Measurements from ENCODE around the gene TMX4. TPM values are rescaled to one million over a fixed set of nuclear protein-coding genes. Genes with fewer than 3 reads are reported as not detected.
A peak's percentile ranks its signal among the peaks of the same experiment; 100 is the strongest.

TMX4 gene, protein sequence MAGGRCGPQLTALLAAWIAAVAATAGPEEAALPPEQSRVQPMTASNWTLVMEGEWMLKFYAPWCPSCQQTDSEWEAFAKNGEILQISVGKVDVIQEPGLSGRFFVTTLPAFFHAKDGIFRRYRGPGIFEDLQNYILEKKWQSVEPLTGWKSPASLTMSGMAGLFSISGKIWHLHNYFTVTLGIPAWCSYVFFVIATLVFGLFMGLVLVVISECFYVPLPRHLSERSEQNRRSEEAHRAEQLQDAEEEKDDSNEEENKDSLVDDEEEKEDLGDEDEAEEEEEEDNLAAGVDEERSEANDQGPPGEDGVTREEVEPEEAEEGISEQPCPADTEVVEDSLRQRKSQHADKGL
- total RNA-seq = 10 to 100 TPM; 41.4 to 44.8 TPM

DNA sequence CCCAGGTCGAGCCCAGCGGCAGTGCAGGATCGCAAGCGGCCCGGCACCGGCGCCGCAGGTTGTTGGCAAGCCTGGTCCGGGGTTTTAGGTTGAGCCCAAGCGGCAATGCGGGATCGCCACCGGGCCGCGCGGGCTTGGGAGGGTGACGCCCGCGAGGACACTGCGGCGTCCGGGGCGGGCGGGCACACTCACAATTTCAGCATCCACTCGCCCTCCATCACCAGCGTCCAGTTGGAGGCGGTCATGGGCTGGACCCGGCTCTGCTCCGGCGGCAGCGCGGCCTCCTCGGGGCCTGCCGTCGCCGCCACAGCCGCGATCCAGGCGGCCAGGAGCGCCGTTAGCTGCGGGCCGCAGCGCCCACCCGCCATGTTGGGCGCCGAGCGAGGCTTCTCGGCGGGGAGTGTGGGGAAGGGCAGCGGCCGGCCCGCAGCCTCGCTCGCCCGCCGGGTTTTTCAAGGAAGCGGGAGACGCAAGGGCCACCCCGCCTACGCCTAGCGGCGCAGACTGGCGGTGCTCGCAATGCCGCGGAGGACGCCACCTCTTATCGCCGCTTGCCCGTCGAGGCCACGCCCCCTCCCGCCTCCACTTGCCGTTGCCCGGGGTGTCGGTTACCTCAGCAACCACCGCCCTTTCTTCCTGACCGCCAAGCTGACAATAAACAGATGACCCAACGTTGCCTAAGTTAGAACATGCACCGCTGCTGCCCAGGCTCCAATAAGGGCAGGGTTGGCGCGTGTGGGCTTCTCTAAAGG, at the start of gene TMX4:
Gene TMX4 (minus strand): TSS at position 516 of the 752 bp plus-strand sequence. CDS start 148 bp downstream, at position 368.
- ChIA-PET POLR2A (interaction anchor here (0.6 kb wide), 1 partner anchor 341 kb away, joined by 3 read pairs; no protein-coding TSS in a partner anchor), CTCF (no interaction called here)
- H3K9me3 Mint-ChIP-seq = no peaks in the 10 kb centered on the region
- DNase-seq = peak; percentile 89
- peak within 1 kb of the TSS; percentile 89 for H3K27ac Mint-ChIP-seq
- peaks cover 2% of the 10 kb centered on the region for H3K27me3 Mint-ChIP-seq
- H3K36me3 Mint-ChIP-seq (ENCODE audit: low read depth) = peaks cover 4% of the 10 kb centered on the region
- peaks cover 19% of the 10 kb centered on the region for H3K4me1 Mint-ChIP-seq
- peak within 1 kb of the TSS; percentile 87 for H3K4me3 Mint-ChIP-seq

- ChIA-PET POLR2A (no interaction called here), CTCF (no interaction called here)
- no peak overlapping the region for H3K4me3 Mint-ChIP-seq
- no peaks in the 10 kb centered on the region for H3K9me3 Mint-ChIP-seq
- no peak for DNase-seq
- H3K4me1 Mint-ChIP-seq = no peaks in the 10 kb centered on the region
- no peaks in the 10 kb centered on the region for H3K36me3 Mint-ChIP-seq (ENCODE audit: low read depth)
- H3K27me3 Mint-ChIP-seq = peaks cover 4% of the 10 kb centered on the region
- no peak overlapping the region for H3K27ac Mint-ChIP-seq
These were observed 47.5 kb upstream of the TMX4 start for GRCh38 chr20:8067082-8067481.

GRCh38 chr20:8066662-8067061, 47.1 kb upstream of the TMX4 start:
- H3K4me1 Mint-ChIP-seq = no peaks in the 10 kb centered on the region
- H3K27ac Mint-ChIP-seq = no peak overlapping the region
- ChIA-PET POLR2A (no interaction called here), CTCF (interaction anchor here (0.6 kb wide), 1 partner anchor 35 kb away, joined by 6 read pairs; no protein-coding TSS in a partner anchor)
- H3K27me3 Mint-ChIP-seq = peaks cover 4% of the 10 kb centered on the region
- no peaks in the 10 kb centered on the region for H3K36me3 Mint-ChIP-seq (ENCODE audit: low read depth)
- H3K4me3 Mint-ChIP-seq = no peak overlapping the region
- DNase-seq = no peak
- no peaks in the 10 kb centered on the region for H3K9me3 Mint-ChIP-seq

DNA sequence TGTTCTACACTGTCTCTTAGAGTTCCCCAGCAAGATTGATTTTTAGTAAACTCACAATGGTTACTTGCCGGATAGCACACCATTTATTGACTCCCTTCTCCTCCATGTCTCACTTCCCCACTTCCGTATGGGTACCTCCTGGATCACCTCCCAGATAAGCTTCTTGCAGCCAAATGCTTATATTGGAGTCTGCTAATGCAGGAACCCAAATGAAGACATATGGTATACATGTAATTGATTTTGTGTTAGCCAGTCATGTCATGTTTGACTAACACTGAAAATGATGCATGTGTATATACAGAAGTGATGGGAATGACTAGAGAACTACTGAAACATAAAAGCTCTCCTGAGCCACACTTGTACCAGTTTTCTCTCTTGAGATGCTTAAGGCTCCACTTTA, 46.1 kb upstream of the TMX4 start:
- ChIA-PET POLR2A (no interaction called here), CTCF (interaction anchor here (0.6 kb wide), 1 partner anchor 36 kb away, joined by 6 read pairs; no protein-coding TSS in a partner anchor)
- Mint-ChIP-seq H3K36me3 (ENCODE audit: low read depth) (no peaks in the 10 kb centered on the region), H3K4me3 (no peak overlapping the region), H3K27ac (no peak overlapping the region), H3K27me3 (peaks cover 4% of the 10 kb centered on the region), H3K9me3 (no peaks in the 10 kb centered on the region), H3K4me1 (no peaks in the 10 kb centered on the region)
- no peak for DNase-seq

DNA sequence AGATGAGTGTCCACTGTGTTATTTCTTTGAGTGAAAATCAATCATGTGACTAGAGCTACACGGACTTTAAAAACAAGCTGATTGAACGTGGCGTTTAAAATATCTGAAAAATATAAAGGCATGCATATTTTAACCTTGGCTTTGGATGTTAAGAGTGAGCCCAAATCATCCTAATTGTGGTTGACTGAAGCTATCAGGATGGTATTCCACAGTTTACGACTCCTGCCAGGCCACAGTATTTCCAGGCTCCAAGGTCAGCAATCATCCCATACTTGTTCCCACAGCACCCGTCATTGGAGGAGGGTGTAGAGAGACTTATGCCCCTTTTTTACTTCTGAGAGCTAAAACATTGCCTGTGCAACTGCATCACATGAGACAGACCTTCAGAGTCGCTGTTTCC, 43.2 kb upstream of the TMX4 start:
- DNase-seq = no peak
- POLR2A ChIA-PET = no interaction called here
- H3K4me1 Mint-ChIP-seq = no peaks in the 10 kb centered on the region
- CTCF ChIA-PET = no interaction called here
- peaks cover 2% of the 10 kb centered on the region for H3K27me3 Mint-ChIP-seq
- H3K4me3 Mint-ChIP-seq = no peak overlapping the region
- H3K36me3 Mint-ChIP-seq (ENCODE audit: low read depth) = no peaks in the 10 kb centered on the region
- H3K27ac Mint-ChIP-seq = no peak overlapping the region
- no peaks in the 10 kb centered on the region for H3K9me3 Mint-ChIP-seq

DNA sequence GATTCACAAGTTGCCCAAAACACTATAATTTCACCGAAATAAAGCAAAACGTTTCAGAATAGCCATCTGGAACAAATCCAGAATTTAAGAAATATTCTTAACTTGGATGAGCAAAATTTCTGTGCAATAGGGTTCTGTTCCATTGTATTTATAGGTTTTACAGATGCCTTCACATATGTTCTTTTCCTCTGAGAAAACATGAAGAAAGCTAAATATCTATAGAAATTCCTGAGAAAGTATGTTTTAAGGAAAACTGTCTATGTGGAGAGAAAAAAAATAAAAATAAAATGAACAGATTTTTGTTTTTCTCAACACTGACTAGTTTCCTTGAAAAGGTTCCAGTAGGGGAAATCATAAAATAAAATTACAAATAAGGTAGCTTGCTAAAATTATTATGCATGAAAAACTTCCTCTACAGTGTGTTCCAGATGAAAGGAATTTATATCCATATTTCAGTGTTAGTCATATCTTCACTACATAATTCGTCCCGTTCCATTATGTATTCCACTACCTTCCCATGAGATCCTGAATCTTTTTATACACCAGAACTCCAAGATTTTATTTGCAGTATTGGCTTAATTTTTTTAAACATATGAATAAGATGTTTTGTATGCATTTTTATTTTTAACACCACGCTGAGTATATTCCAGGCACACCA, 42.4 kb upstream of the TMX4 start:
- POLR2A ChIA-PET = no interaction called here
- Mint-ChIP-seq H3K4me1 (no peaks in the 10 kb centered on the region), H3K27me3 (peaks cover 2% of the 10 kb centered on the region), H3K9me3 (no peaks in the 10 kb centered on the region), H3K27ac (no peak overlapping the region), H3K4me3 (no peak overlapping the region), H3K36me3 (ENCODE audit: low read depth) (no peaks in the 10 kb centered on the region)
- no peak for DNase-seq
- CTCF ChIA-PET = no interaction called here

DNA sequence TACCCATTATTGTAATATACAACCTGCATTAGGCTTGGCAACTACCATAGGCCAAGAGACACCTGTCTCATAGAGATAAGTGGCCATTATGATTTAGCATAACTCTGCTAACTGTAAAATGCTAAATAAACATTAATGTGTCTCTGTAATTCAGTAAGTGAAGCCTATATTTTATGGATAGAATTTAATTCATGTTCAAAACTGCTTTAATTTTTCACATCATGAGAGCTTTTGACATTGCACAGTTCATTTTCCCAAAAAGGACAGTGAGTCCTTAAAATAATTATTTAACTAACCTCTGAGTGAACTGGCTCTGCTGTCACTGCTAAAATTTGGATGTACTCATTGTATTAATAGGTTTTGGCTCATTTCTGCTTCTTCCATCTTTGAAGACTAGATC, 41.4 kb upstream of the TMX4 start:
- POLR2A ChIA-PET = no interaction called here
- Mint-ChIP-seq H3K4me3 (no peak overlapping the region), H3K36me3 (ENCODE audit: low read depth) (no peaks in the 10 kb centered on the region), H3K27me3 (peaks cover 2% of the 10 kb centered on the region), H3K4me1 (no peaks in the 10 kb centered on the region), H3K27ac (no peak overlapping the region), H3K9me3 (no peaks in the 10 kb centered on the region)
- no peak for DNase-seq
- CTCF ChIA-PET = no interaction called here

GRCh38 chr20:8057871-8058270, 38.3 kb upstream of the TMX4 start:
- POLR2A ChIA-PET = no interaction called here
- Mint-ChIP-seq H3K9me3 (no peaks in the 10 kb centered on the region), H3K4me3 (no peak overlapping the region), H3K4me1 (no peaks in the 10 kb centered on the region), H3K27ac (no peak overlapping the region), H3K27me3 (no peaks in the 10 kb centered on the region), H3K36me3 (ENCODE audit: low read depth) (no peaks in the 10 kb centered on the region)
- CTCF ChIA-PET = no interaction called here
- no peak for DNase-seq

DNA sequence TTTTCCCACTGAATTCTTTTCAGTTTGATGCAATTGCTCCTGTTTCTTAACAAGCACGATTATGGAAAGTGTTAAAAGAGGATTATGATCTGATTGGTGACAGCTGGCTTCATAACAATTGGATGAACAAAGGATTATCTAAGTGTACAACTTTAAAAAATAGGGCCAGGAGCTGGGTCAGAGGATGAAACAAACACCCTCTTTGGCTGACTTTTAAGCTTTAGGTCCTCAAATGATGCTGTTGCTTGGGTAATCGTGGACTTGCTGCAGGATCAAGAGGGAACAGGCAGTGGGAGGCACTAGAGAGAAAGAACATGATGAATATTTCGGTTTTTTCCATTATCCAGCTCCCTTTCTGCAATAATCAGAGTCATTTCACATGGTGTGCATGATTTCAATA, 35.5 kb upstream of the TMX4 start:
- ChIA-PET POLR2A (no interaction called here), CTCF (no interaction called here)
- Mint-ChIP-seq H3K27ac (no peak overlapping the region), H3K4me1 (no peaks in the 10 kb centered on the region), H3K9me3 (no peaks in the 10 kb centered on the region), H3K27me3 (no peaks in the 10 kb centered on the region), H3K36me3 (ENCODE audit: low read depth) (no peaks in the 10 kb centered on the region), H3K4me3 (no peak overlapping the region)
- no peak for DNase-seq

DNA sequence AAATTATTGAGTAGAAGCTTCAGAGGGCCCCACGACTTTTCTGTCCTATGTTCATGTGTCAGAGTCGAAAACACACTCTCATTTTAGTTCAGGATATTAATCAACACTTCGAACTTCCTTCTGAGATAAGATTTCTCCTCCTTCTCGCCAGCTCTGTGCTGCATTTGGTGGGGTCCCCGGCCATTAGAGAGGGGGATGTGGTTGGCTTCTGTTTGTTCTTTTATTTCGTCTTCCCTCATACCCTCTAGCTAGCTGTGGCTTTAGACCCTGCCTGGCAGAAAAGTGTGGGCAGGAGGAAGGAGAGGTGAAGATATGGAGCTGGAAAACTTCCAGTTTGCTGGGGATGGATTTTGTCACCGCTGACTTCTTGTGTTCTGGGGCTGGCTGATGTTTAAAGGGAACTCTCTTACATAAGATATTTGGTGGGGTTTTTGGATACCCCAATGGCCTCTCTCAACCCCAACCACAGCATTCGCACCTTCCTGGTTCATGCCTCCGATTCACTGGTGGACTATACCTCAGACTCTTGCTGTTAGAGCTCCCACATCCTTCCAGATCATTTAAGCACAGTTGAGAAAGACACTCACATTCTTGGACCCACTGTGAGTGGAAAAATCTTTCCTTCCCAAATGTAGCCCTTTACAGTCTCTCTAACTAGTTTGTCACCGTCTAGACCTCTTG, 30.7 kb upstream of the TMX4 start:
- peaks cover 13% of the 10 kb centered on the region for H3K27me3 Mint-ChIP-seq
- ChIA-PET CTCF (no interaction called here), POLR2A (no interaction called here)
- H3K4me3 Mint-ChIP-seq = no peak overlapping the region
- no peaks in the 10 kb centered on the region for H3K9me3 Mint-ChIP-seq
- no peak for DNase-seq
- H3K27ac Mint-ChIP-seq = no peak overlapping the region
- H3K4me1 Mint-ChIP-seq = no peaks in the 10 kb centered on the region
- no peaks in the 10 kb centered on the region for H3K36me3 Mint-ChIP-seq (ENCODE audit: low read depth)

GRCh38 chr20:8049310-8049709, 29.7 kb upstream of the TMX4 start:
- no peak overlapping the region for H3K27ac Mint-ChIP-seq
- peaks cover 16% of the 10 kb centered on the region for H3K27me3 Mint-ChIP-seq
- DNase-seq = no peak
- no peak overlapping the region for H3K4me3 Mint-ChIP-seq
- no peaks in the 10 kb centered on the region for H3K36me3 Mint-ChIP-seq (ENCODE audit: low read depth)
- ChIA-PET CTCF (no interaction called here), POLR2A (no interaction called here)
- no peaks in the 10 kb centered on the region for H3K9me3 Mint-ChIP-seq
- no peaks in the 10 kb centered on the region for H3K4me1 Mint-ChIP-seq

DNA sequence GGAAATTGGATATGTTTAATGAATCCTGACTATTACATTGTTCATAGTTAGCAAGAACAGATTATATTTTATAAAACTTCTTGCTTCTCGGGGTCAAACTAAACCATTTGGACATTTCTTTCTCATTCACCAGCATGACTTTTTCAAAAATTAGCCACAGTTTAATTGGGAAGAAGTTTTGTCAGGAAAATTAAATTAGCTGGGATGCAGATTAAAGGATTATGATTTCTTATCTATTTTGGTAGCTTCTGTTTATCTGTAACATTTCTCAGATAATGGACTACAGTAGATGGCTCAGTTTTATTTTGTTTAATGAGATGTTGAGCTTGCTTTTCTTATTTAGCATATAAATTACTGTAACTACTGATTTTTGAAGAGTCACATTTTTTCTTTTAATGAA, 26.4 kb upstream of the TMX4 start:
- Mint-ChIP-seq H3K36me3 (ENCODE audit: low read depth) (no peaks in the 10 kb centered on the region), H3K4me1 (peaks cover 1% of the 10 kb centered on the region), H3K4me3 (no peak overlapping the region), H3K27ac (no peak overlapping the region), H3K9me3 (no peaks in the 10 kb centered on the region), H3K27me3 (peaks cover 22% of the 10 kb centered on the region)
- DNase-seq = no peak
- CTCF ChIA-PET = no interaction called here
- POLR2A ChIA-PET = no interaction called here

Data from activated CD4-positive, alpha-beta T cell treated with anti-CD3 and anti-CD28 coated beads, Interleukin-2, amount 10 ng/mL, durations not matched to agents 7 days and 5 days (primary cell).